GM21381 (cell line): ENCODE measurements around the gene GRHL1.
"Not testable (repeated sequence)": the region's sequence is repeated elsewhere in the genome, so short reads cannot be mapped to it uniquely, and the experiment has no call there.

Source experiments
- ATAC-seq: cut with Tn5 transposase; IDR thresholded peaks from one replicate; pipeline ENCODE4 v1.9.1; 2021; ENCODE audit warnings: mild to moderate bottlenecking, moderate library complexity; ENCODE audit not compliant: unreplicated experiment

The GRHL1 gene

DNA sequence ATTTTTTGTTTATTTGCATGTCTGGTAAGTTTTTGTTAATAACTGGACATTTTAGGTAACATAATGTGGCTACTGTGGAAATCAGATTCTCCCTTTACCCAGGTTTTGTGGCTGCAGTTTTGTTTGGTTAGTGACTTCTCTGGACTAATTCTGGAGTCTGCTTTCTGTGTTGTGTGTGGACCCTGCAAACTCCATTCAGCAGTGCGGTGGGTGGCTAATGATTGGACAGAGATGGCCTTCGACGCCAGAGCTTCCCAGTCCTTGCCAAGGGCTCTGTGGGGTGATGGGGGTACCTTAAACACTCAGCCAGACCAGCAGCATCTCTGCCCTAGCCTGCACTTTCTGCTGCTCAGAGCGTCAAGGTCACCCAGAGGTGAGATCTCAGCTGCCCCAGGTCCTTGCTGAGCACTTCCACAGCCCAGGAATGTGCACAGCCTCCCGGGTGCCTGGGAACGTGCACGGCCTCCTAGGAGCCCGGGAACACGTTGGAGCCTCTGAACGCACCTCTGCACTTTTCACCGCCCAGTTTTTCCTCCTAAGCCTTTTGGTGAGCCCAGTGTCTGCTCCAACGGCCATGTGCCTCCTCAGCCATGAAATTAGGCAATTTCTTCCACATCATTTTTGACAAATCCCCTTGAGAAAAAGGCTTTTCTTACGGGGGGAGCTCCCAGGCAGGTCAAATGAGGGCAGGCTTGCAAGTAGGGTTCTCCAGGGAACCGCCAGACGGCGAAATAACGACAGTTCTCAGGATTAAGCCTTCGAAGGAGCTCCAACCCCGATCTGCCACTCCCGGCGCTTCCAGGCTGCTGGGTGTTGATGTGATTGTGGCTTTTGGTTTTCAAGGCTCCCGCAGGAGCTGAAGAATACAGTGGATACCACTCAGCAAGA, 56.7 kb downstream of the GRHL1 start:
- ATAC-seq, result no peak

DNA sequence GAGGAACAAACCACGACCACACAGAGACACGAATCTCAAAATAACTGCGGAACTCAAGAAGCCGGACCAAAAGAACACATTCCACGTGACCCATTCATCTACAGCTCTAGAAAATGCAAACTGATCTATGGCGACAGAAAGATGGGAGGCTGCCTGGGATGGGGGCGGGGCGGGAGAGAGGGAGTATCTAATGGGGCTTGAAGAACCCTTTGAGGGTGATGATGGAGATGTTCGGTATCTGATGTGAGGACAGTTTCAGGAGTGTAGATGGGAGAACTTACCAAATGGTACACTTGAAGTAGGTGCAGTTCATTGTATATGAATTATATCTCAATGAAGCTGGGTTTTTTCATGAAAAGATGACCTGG, 57.3 kb downstream of the GRHL1 start:
- no peak for ATAC-seq

DNA sequence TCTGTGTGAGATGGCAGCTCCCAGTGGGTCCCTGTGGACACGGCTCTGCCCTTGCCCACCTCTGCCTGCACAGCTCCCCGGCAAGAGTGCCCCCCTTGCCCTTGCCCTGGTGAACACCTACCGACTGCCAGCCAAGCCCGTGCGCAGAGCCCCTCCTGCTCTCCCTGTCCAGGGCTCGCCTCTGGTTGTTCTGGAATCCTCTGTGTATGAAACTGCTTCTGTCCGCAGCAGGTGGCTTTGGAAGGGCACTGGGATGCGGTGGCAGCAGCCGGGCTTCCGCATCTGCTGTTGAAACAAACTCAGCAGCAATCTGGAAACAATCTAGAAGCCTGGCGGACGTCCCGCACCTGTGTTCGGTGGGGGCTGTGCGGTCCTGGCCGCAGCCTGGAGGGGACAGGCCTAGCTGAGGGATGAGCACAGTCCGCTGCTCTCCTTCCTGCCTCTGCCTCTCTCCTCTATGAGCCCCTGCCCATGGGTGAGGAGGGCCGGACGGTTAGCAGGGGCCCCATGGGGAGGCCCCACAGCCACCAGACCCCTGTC, 57.8 kb downstream of the GRHL1 start:
- ATAC-seq, result no peak

DNA sequence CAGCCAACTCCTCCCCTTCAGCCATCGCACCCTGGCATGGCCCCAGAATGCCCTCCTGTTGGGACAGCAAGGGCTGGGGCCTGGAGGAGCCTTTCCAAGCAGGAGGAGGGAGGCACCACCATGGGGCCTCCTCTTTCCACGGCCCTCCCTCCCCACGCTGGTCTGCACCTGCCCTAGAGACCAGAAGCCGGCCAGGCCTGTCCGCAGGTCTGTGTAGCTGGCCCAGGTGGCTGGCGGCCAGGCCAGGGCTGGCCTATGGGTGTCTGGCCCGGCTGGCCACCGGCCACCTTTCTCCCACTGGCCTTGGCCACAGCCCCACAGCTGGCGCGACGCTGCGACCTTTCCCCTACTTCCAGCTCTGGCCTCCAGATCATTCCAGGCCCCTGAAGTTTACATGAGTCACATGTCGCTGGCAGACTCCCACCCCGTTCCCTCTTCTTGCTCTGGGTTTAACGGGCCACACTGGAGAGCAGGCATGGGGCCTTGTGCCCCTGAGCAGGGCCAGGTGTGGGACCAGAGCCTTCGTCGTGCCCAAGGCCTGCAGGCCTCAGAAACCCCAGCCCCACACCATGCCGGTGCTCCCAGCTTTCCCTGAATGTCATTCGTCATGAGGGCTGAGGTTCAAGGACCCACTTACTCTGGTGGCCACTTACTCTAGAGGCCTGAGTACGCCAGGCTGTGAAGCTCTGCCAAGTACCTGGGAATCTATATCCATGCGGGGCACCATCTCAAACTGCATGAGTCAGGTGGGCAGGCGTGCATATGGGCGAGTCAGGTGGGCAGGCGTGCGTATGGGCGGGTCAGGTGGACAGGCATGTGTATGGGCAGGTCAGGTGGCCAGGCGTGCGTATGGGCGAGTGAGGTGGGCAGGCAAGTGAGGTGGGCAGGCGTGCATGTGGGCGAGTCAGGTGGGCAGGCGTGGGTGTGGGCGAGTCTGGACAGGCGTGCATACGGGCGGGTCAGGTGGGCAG, 58.6 kb downstream of the GRHL1 start:
- no peak for ATAC-seq

DNA sequence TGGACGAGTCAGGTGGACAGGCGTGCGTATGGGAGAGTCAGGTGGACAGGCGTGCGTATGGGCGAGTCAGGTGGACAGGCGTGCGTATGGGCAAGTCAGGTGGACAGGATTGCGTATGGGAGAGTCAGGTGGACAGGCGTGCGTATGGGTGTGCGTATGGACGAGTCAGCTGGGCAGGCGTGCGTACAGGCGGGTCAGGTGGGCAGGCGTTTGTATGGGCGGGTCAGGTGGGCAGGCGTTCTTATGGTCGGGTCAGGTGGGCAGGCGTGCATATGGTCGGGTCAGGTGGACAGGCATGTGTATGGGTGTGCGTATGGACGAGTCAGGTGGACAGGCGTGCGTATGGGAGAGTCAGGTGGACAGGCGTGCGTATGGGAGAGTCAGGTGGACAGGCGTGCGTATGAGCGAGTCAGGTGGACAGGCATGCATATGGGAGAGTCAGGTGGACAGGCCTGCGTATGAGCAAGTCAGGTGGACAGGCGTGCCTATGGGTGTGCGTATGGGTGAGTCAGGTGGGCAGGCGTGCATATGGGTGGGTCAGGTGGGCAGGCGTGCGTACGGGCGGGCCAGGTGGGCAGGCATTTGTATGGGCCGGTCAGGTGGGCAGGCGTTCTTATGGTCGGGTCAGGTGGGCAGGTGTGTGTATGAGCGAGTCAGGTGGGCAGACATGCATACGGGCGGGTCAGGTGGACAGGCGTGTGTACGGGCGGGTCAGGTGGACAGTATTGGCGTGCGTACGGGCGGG, 59.5 kb downstream of the GRHL1 start:
- ATAC-seq, result not testable (repeated sequence)

DNA sequence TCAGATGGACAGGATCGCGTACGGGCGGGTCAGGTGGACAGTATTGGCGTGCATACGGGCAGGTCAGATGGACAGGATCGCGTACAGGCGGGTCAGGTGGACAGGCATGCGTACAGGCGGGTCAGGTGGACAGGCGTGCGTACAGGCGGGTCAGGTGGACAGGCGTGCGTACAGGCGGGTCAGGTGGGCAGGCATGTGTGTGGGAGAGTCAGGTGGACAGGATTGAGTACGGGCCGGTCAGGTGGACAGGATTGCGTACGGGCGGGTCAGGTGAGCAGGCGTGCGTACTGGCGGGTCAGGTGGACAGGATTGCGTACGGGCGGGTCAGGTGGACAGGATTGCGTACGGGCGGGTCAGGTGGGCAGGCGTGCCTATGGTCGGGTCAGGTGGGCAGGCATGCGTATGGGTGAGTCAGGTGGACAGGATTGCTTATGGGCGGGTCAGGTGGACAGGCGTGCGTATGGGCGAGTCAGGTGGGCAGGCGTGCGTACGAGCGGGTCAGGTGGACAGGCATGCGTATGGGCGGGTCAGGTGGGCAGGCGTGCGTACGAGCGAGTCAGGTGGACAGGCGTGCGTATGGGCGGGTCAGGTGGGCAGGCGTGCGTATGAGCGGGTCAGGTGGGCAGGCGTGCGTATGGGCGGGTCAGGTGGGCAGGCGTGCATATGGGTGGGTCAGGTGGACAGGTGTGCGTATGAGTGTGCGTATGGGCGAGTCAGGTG, 60.3 kb downstream of the GRHL1 start:
- ATAC-seq, result not testable (repeated sequence)

DNA sequence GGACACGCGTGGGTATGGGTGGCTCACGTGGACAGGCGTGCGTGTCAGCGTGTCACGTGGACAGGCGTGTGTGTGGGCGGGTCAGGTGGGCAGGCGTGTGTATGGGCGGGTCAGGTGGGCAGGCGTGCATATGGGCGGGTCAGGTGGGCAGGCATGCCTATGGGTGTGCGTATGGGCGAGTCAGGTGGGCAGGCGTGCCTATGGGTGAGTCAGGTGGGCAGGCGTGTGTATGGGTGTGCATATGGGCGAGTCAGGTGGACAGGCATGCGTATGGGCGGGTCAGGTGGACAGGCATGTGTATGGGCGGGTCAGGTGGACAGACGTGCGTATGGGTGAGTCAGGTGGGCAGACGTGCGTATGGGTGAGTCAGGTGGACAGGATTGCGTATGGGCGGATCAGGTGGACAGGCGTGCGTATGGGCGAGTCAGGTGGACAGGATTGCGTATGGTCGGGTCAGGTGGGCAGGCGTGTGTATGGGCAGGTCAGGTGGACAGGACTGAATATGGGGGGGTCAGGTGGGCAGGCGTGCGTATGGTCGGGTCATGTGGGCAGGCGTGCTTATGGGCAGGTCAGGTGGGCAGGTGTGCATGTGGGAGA, 61.0 kb downstream of the GRHL1 start:
- ATAC-seq, result not testable (repeated sequence)

DNA sequence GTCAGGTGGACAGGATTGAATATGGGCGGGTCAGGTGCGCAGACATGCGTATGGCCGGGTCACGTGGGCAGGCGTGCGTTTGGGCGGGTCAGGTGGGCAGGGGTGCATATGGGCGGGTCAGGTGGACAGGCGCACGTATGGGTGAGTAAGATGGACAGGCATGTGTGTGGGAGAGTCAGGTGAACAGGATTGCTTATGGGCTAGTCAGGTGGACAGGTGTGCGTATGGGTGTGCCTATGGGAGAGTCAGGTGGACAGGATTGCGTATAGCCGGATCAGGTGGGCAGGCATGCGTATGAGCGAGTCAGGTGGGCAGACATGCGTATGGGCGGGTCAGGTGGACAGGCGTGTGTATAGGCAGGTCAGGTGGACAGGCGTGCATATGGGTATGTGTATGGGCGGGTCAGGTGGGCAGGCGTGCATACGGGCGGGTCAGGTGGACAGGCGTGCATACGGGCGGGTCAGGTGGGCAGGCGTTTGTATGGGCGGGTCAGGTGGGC, 61.5 kb downstream of the GRHL1 start:
- no peak for ATAC-seq

DNA sequence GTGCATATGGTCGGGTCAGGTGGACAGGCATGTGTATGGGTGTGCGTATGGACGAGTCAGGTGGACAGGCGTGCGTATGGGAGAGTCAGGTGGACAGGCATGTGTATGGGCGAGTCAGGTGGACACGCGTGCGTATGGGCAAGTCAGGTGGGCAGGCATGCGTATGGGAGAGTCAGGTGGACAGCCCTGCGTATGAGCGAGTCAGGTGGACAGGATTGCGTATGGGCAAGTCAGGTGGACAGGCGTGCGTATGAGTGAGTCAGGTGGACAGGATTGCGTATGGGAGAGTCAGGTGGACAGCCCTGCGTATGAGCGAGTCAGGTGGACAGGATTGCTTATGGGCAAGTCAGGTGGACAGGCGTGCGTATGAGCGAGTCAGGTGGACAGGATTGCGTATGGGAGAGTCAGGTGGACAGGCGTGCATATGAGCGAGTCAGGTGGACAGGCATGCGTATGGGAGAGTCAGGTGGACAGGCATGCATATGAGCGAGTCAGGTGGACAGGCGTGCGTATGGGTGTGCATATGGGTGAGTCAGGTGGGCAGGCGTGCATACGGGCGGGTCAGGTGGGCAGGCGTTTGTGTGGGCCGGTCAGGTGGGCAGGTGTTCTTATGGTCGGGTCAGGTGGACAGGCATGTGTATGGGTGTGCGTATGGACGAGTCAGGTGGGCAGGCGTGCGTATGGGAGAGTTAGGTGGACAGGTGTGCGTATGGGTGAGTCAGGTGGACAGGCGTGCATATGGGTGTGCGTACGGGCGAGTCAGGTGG, 62.3 kb downstream of the GRHL1 start:
- not testable (repeated sequence) for ATAC-seq

DNA sequence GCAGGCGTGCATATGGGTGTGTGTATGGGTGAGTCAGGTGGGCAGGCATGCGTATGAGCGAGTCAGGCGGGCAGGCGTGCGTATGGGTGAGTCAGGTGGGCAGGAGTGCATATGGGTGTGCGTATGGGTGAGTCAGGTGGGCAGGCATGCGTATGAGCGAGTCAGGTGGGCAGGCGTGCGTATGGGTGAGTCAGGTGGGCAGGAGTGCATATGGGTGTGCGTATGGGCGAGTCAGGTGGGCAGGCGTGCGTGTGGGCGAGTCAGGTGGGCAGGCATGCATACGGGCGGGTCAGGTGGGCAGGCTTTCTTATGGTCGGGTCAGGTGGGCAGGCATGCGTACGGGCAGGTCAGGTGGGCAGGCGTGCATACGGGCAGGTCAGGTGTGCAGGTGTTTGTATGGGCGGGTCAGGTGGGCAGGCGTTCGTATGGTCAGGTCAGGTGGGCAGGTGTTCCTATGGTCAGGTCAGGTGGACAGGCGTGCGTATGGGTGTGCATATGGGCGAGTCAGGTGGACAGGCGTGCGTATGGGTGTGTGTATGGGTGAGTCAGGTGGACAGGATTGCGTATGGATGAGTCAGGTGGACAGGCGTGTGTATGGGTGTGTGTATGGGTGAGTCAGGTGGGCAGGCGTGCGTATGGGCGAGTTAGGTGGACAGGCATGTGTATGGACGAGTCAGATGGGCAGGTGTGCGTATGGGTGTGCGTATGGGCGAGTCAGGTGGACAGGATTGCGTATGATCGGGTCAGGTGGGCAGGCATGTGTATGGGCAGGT, 63.1 kb downstream of the GRHL1 start:
- ATAC-seq, result no peak

DNA sequence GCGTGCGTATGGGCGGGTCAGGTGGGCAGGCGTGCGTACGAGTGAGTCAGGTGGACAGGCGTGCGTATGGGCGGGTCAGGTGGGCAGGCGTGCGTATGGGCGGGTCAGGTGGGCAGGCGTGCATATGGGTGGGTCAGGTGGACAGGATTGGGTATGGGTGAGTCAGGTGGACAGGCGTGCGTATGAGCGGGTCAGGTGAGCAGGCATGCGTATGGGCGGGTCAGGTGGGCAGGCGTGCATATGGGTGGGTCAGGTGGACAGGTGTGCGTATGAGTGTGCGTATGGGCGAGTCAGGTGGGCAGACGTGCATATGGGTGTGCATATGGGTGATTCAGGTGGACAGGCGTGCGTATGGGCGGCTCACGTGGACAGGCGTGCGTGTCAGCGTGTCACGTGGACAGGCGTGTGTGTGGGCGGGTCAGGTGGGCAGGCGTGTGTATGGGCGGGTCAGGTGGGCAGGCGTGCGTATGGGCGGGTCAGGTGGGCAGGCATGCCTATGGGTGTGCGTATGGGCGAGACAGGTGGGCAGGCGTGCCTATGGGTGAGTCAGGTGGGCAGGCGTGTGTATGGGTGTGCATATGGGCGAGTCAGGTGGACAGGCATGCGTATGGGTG, 64.0 kb downstream of the GRHL1 start:
- ATAC-seq, result not testable (repeated sequence)

DNA sequence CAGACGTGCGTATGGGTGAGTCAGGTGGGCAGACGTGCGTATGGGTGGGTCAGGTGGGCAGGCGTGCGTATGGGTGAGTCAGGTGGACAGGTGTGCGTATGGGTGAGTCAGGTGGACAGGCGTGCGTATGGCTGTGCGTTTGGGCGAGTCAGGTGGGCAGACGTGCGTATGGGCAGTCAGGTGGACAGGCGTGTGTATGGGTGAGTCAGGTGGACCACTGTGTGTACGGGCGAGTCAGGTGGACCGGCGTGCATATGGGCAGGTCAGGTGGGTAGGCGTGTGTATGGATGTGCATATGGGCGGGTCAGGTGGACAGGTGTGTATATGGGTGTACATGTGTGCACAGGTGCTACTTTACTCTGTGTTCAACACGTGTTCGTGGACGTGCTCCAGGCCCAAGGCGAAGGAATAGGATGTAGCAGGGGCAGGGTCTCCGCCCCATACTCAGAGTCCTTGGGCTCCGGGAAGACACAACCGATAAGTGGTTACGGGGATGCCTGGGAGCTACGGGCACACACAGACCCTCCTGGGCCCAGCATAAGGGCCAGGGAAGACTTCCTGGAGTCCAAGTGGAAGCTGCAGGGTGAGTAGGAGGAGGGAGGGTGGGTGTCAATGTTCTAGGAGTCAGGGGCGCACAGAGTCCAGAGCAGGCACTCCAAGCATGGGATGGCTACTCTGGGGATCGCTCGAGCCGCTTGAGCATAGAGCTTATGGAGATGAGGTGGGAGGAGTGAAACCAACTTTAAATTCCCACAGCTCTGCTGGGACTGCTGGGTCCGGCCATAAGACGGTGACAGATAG, 64.7 kb downstream of the GRHL1 start:
- no peak for ATAC-seq

DNA sequence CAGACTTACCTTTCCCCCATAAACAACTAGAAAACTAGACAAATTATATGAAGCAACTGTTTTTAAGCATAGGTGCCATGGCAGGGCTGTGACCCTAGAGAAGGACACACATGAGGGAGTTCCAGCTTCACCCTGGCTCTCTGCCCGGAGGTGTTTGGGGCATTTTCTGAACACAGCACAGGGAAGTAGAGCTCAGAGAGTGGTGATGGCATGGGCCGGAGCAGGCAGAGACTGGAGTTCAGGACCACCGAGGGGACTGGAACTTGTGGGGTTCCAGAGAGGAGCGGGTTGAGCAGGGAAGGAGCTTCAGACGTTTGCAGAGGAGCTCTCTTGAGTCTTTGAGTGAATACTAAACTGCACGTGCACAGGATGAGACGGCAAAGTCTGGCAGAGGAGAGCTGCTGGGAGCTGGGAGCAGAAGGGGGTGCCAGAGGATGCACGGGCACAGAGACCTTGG, 65.3 kb downstream of the GRHL1 start:
- no peak for ATAC-seq

DNA sequence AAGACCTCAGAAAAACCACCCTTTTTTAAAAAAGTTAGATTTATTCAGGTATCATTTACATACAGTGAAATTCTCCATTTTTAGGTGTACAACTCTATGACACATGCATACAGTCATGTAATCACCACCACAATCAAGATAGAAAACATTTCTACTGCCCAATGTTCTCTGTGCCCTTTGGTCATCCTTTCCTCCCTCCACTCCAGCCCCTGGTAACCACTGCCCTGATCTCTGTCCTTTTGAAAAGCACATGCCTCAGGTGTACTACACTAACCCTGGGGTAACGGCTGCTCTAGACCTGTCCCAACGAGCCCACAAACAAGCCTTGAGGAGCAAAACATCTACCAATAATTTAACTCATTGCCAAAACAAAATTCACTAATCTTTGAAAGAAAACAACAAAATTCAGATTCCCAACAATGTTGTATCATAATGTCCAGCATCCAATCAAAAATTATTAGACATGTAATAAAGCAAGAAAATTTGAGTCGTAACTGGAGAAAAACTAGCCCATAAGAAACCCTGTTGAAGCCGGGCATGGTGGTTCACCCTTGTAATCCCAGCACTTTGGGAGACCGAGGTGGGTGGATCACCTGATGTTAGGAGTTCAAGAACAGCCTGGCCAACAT, 65.9 kb downstream of the GRHL1 start:
- no peak for ATAC-seq

DNA sequence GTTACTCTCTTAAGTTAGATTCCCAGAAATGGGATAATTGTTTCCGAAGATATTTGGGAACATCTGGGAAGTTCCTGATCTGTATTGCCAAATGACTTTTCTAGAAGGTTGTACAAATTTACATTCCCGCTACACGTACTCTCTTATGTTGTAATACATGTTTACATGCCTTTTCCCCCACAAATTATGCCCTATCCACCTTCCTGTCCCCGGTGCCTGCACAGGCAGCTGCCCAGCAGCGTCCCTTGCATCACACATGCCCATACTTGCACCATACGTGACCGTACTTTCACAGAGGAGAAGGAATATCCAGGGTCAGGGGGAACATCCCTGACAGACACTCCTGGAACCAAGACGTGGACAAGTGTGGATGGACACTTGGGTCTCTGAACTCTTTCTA, 67.7 kb downstream of the GRHL1 start:
- ATAC-seq, result no peak
